Neuronal stem cell (in vitro differentiated cells): Measurements from ENCODE around the gene PCDHGA8. TPM values are rescaled to one million over a fixed set of nuclear protein-coding genes. Genes with fewer than 3 reads are reported as not detected.

ENCODE experiments used
- DNase-seq: peaks from one replicate; pipeline ENCODE4 v3.0.0-alpha.2; 2013; ENCODE audit warnings: low spot score
- H2AFZ ChIP-seq: one replicate; pipeline ENCODE4 v1.6.1; 2013; ENCODE audit warnings: mild to moderate bottlenecking, low read length, inconsistent platforms
- H2AK5ac ChIP-seq: 2 replicates; pipeline ENCODE4 v1.6.1; 2013; ENCODE audit warnings: low read depth, mild to moderate bottlenecking, inconsistent platforms, low read length, moderate library complexity, mixed read lengths
- H2BK120ac ChIP-seq: 2 replicates; pipeline ENCODE4 v1.6.1; 2013; ENCODE audit warnings: low read depth, mild to moderate bottlenecking, inconsistent platforms, low read length, moderate library complexity, mixed read lengths
- H2BK12ac ChIP-seq: one replicate; pipeline ENCODE4 v1.6.1; 2013; ENCODE audit warnings: low read length, inconsistent platforms
- H2BK15ac ChIP-seq: 2 replicates; pipeline ENCODE4 v1.6.1; 2013; ENCODE audit warnings: mild to moderate bottlenecking, low read length, inconsistent platforms, mixed read lengths
- H2BK5ac ChIP-seq: one replicate; pipeline ENCODE4 v1.6.1; 2013; ENCODE audit warnings: inconsistent platforms, mild to moderate bottlenecking, low read length, moderate library complexity
- H3K14ac ChIP-seq: one replicate; pipeline ENCODE4 v1.6.1; 2013; ENCODE audit warnings: low read length, inconsistent platforms
- H3K18ac ChIP-seq: 2 replicates; pipeline ENCODE4 v1.6.1; 2013; ENCODE audit warnings: low read length, inconsistent platforms
- H3K23ac ChIP-seq: 2 replicates; pipeline ENCODE4 v1.6.1; 2013; ENCODE audit warnings: low read depth, mild to moderate bottlenecking, mixed read lengths, low read length, inconsistent platforms; ENCODE audit not compliant: poor library complexity
- H3K27ac ChIP-seq: replicated peaks from 3 replicates; pipeline ENCODE4 v1.5.1; 2013; ENCODE audit warnings: low read length, inconsistent platforms
- H3K27me3 ChIP-seq, 3 experiments: 2 replicates each; pipeline ENCODE4 v1.6.1; 2013; ENCODE audit warnings: low read length in 3 of 3, mild to moderate bottlenecking in 2 of 3, inconsistent platforms in 1 of 3, low read depth in 1 of 3, mixed read lengths in 1 of 3, moderate library complexity in 1 of 3; ENCODE audit not compliant: control insufficient read depth in 3 of 3, insufficient read depth in 3 of 3
- H3K36me3 ChIP-seq, 2 donors: replicated peaks in 1 of 2; 2 replicates each; pipeline ENCODE4 v1.6.1; 2013; ENCODE audit warnings: low read length in 2 of 2; ENCODE audit not compliant: control insufficient read depth in 2 of 2, insufficient read depth in 2 of 2
- H3K4ac ChIP-seq: 2 replicates; pipeline ENCODE4 v1.6.1; 2013; ENCODE audit warnings: inconsistent platforms, mild to moderate bottlenecking, low read length, moderate library complexity
- H3K4me1 ChIP-seq, 2 donors: 1 replicate in 1 of 2; 2 replicates in 1 of 2; pipeline ENCODE4 v1.6.1; 2013; ENCODE audit warnings: low read length in 2 of 2, low read depth in 1 of 2; ENCODE audit not compliant: control insufficient read depth in 2 of 2, insufficient read depth in 1 of 2
- H3K4me2 ChIP-seq: one replicate; pipeline ENCODE4 v1.6.1; 2013; ENCODE audit warnings: mild to moderate bottlenecking, low read length, inconsistent platforms; ENCODE audit not compliant: insufficient read depth, poor library complexity, severe bottlenecking
- H3K4me3 ChIP-seq, 2 donors: 2 replicates each; pipeline ENCODE4 v1.5.1; 2013; ENCODE audit warnings: low read length in 2 of 2, mild to moderate bottlenecking in 2 of 2, inconsistent platforms in 1 of 2, moderate library complexity in 1 of 2
- H3K79me1 ChIP-seq: one replicate; pipeline ENCODE4 v1.6.1; 2013; ENCODE audit warnings: low read depth, mild to moderate bottlenecking, inconsistent platforms, low read length, moderate library complexity
- H3K9ac ChIP-seq: one replicate; pipeline ENCODE4 v1.6.1; 2013; ENCODE audit warnings: mild to moderate bottlenecking, low read depth, low read length, inconsistent platforms; ENCODE audit not compliant: poor library complexity
- H3K9me3 ChIP-seq, 2 donors: replicated peaks in 1 of 2; 2 replicates each; pipeline versions ENCODE3 to v1.6.1; 2013; ENCODE audit warnings: low read length in 2 of 2, mild to moderate bottlenecking in 2 of 2, inconsistent platforms in 1 of 2, low read depth in 1 of 2, mixed read lengths in 1 of 2, moderate library complexity in 1 of 2; ENCODE audit not compliant: control insufficient read depth in 2 of 2, insufficient read depth in 1 of 2
- H4K8ac ChIP-seq: one replicate; pipeline ENCODE4 v1.6.1; 2013; ENCODE audit warnings: low read depth, mild to moderate bottlenecking, inconsistent platforms, low read length, moderate library complexity
- H4K91ac ChIP-seq: one replicate; pipeline ENCODE4 v1.6.1; 2013; ENCODE audit warnings: low read length, low read depth, mild to moderate bottlenecking, inconsistent platforms; ENCODE audit not compliant: poor library complexity
- WGBS, 2 donors: extraction: QIAGEN DNeasy Blood & Tissue Kit; methylation state at CpG; one replicate each; pipeline ENCODE4 v1.1.7; 2013; ENCODE audit warnings: missing lambda C conversion rate in 2 of 2, mixed read lengths in 1 of 2; ENCODE audit not compliant: insufficient read length in 2 of 2, insufficient replicate concordance in 1 of 2; ENCODE audit errors: extremely low coverage in 2 of 2; 5-methylcytosine and 5-hydroxymethylcytosine counted together
- polyA plus RNA-seq, 2 experiments: library from polyadenylated mRNA; stranded (reverse); fragments of 200-250 nt; gene quantifications; one replicate each; pipeline ENCODE4 v1.2.3, GENCODE V29; 2013

The PCDHGA8 gene
- polyA plus RNA-seq (2013, experiment 1 of 2) = 0.22 TPM
- 0.22 TPM for polyA plus RNA-seq (2013, experiment 2 of 2)

GRCh38 chr5:141392429-141393198, at the start of gene PCDHGA8:
TSS of gene PCDHGA8 (plus strand) at chr5:141392633. CDS start at chr5:141392814, 181 bp downstream.
- Histone ChIP-seq H3K27me3 (no peaks in the 10 kb centered on the region), H3K18ac (no peak within 1 kb of the TSS), H3K4me2 (no peak within 1 kb of the TSS), H4K8ac (no peak within 1 kb of the TSS), H3K79me1 (peaks cover 6% of the 10 kb centered on the region), H2AK5ac (no peak within 1 kb of the TSS), H3K4me1 (no peaks in the 10 kb centered on the region), H3K9ac (no peak within 1 kb of the TSS), H3K23ac (no peak within 1 kb of the TSS), H3K9me3 (peaks cover 40 to 85% of the 10 kb centered on the region in 2 donors), H3K4ac (no peak within 1 kb of the TSS), H3K27ac (no peak within 1 kb of the TSS), H3K36me3 (peaks cover 14 to 26% of the 10 kb centered on the region in 2 donors), H2AFZ (no peak within 1 kb of the TSS), H2BK12ac (no peak within 1 kb of the TSS), H2BK120ac (no peak within 1 kb of the TSS), H4K91ac (no peak within 1 kb of the TSS), H3K4me3 (no peak within 1 kb of the TSS), H3K14ac (no peak within 1 kb of the TSS), H2BK5ac (no peak within 1 kb of the TSS), H2BK15ac (no peak within 1 kb of the TSS)
- WGBS, 2 donors = no CpG with 5 or more reads among the region's 38 CpGs
- DNase-seq = no peak

- no peak overlapping the region for H2BK12ac ChIP-seq
- H3K9ac ChIP-seq = no peak overlapping the region
- H2AFZ ChIP-seq = no peak overlapping the region
- H3K23ac ChIP-seq = no peak overlapping the region
- H2AK5ac ChIP-seq = no peak overlapping the region
- H3K4me1 ChIP-seq = no peaks in the 10 kb centered on the region
- no peak overlapping the region for H3K4me2 ChIP-seq
- no peak overlapping the region for H4K8ac ChIP-seq
- no peak overlapping the region for H2BK5ac ChIP-seq
- H2BK15ac ChIP-seq = no peak overlapping the region
- no peak overlapping the region for H4K91ac ChIP-seq
- no CpG with 5 or more reads among the region's 1 CpG for WGBS, 2 donors
- no peaks in the 10 kb centered on the region for H3K79me1 ChIP-seq
- H2BK120ac ChIP-seq = no peak overlapping the region
- no peaks in the 10 kb centered on the region for H3K27me3 ChIP-seq
- H3K4me3 ChIP-seq = no peak overlapping the region
- no peak overlapping the region for H3K4ac ChIP-seq
- DNase-seq = no peak
- no peak overlapping the region for H3K27ac ChIP-seq
- H3K9me3 ChIP-seq = peaks cover 22 to 32% of the 10 kb centered on the region in 2 donors
- no peak overlapping the region for H3K18ac ChIP-seq
- no peak overlapping the region for H3K14ac ChIP-seq
- H3K36me3 ChIP-seq = no peaks in the 10 kb centered on the region
These were observed 49.7 kb upstream of the PCDHGA8 start for GRCh38 chr5:141342773-141343172.

- H2AFZ ChIP-seq = peak within 1 kb of the TSS; percentile 54
- peaks cover 20 to 32% of the 10 kb centered on the region in 2 donors for H3K9me3 ChIP-seq
- H3K4me2 ChIP-seq = no peak within 1 kb of the TSS
- no peak within 1 kb of the TSS for H2AK5ac ChIP-seq
- no peaks in the 10 kb centered on the region for H3K79me1 ChIP-seq
- H2BK120ac ChIP-seq = no peak within 1 kb of the TSS
- no peak within 1 kb of the TSS for H3K27ac ChIP-seq
- no peaks in the 10 kb centered on the region for H3K27me3 ChIP-seq
- no CpG with 5 or more reads among the region's 9 CpGs for WGBS, 2 donors
- H2BK5ac ChIP-seq = no peak within 1 kb of the TSS
- H3K36me3 ChIP-seq = no peaks in the 10 kb centered on the region
- no peak within 1 kb of the TSS for H3K4ac ChIP-seq
- no peak within 1 kb of the TSS for H2BK15ac ChIP-seq
- no peaks in the 10 kb centered on the region for H3K4me1 ChIP-seq
- no peak within 1 kb of the TSS for H2BK12ac ChIP-seq
- H3K23ac ChIP-seq = no peak within 1 kb of the TSS
- peak within 1 kb of the TSS in 1 of 2 donors; percentile 25 for H3K4me3 ChIP-seq
- no peak within 1 kb of the TSS for H3K18ac ChIP-seq
- no peak within 1 kb of the TSS for H4K91ac ChIP-seq
- no peak within 1 kb of the TSS for H3K9ac ChIP-seq
- H3K14ac ChIP-seq = no peak within 1 kb of the TSS
- DNase-seq = no peak
- H4K8ac ChIP-seq = no peak within 1 kb of the TSS
These were observed 49.0 kb upstream of the PCDHGA8 start, which contains the start of gene PCDHGA3 for GRCh38 chr5:141343242-141343952. TSS of gene PCDHGA3 (plus strand) at chr5:141343829. CDS start at chr5:141344034, 205 bp downstream.

- Histone ChIP-seq H4K91ac (no peak overlapping the region), H3K9me3 (peaks cover 20 to 32% of the 10 kb centered on the region in 2 donors), H3K4me1 (no peaks in the 10 kb centered on the region), H3K14ac (no peak overlapping the region), H4K8ac (no peak overlapping the region), H2BK5ac (no peak overlapping the region), H2BK12ac (no peak overlapping the region), H3K23ac (no peak overlapping the region), H3K9ac (no peak overlapping the region), H3K27me3 (no peaks in the 10 kb centered on the region), H3K4ac (no peak overlapping the region), H3K79me1 (no peaks in the 10 kb centered on the region), H3K18ac (no peak overlapping the region), H2BK120ac (no peak overlapping the region), H3K36me3 (no peaks in the 10 kb centered on the region), H2AFZ (peak overlapping the region; percentile 54), H3K4me2 (no peak overlapping the region), H3K4me3 (peak overlapping the region in 1 of 2 donors; percentile 25), H3K27ac (no peak overlapping the region), H2AK5ac (no peak overlapping the region), H2BK15ac (no peak overlapping the region)
- WGBS, 2 donors = no CpG with 5 or more reads among the region's 31 CpGs
- DNase-seq = no peak
These were observed 48.4 kb upstream of the PCDHGA8 start for GRCh38 chr5:141343953-141344463.
